ENCODE data around the gene GFRA1. TPM values are rescaled to one million over a fixed set of nuclear protein-coding genes. Genes with fewer than 3 reads are reported as not detected.

GFRA1 gene
- polyA plus RNA-seq, 1 of the 3 experiments (the other 2 are of a cell fraction), result 1.6 TPM

GRCh38 chr10:116015583-116016333 is 257.2 kb downstream of the GFRA1 start:
- no peak for DNase-seq
- Histone ChIP-seq H3K4me1 (ENCODE audit: control insufficient read depth in 1 of 2, insufficient read depth in 2 of 2, low read depth in 1 of 2, low read length in 1 of 2) (peaks cover 0 to 3% of the 10 kb centered on the region in 2 experiments; a peak in 2 of 4 replicates), H3K9me3 (no peaks in the 10 kb centered on the region), H3K36me3 (replicated peaks in 1 of 2; ENCODE audit: control insufficient read depth in 1 of 2, insufficient read depth in 2 of 2, low read length in 1 of 2) (no peaks in the 10 kb centered on the region), H3K9ac (no peak overlapping the region), H3K4me3 (ENCODE audit: low read depth in 2 of 2, low read length in 1 of 2) (no peak overlapping the region), H3K79me2 (ENCODE audit: insufficient read depth) (no peaks in the 10 kb centered on the region), H3K27me3 (ENCODE audit: insufficient read depth) (no peaks in the 10 kb centered on the region), H3K4me2 (no peak overlapping the region), H3K27ac (ENCODE audit: low read depth in 2 of 2, low read length in 1 of 2) (no peak overlapping the region), H3F3A (replicated peaks; ENCODE audit: insufficient read depth) (no peaks in the 10 kb centered on the region), H4K20me1 (ENCODE audit: insufficient read depth) (no peaks in the 10 kb centered on the region), H2AFZ (ENCODE audit: low read depth) (no peak overlapping the region), H3K9me2 (no peaks in the 10 kb centered on the region)
- 16% methylated on average over 7 of the region's 7 CpGs for WGBS (ENCODE audit: low lambda C conversion rate)
- CTCF ChIA-PET, result interaction anchor here (0.9 to 1.5 kb wide), 2 partner anchors 11 to 15 kb away, joined by 3 to 4 read pairs; no protein-coding TSS in a partner anchor
- POLR2A ChIA-PET, result no interaction called here
- TF ChIP-seq TCF12 (IDR thresholded peaks at IDR 0.05) (no peak), GATA2 (CRISPR knock-in tag; IDR thresholded peaks at IDR 0.05) (peak; percentile 33; the same call in 1 of the 2 replicates)

GRCh38 chr10:116014871-116015582 is 258.0 kb downstream of the GFRA1 start:
- no peak overlapping the region for H3K4me2 ChIP-seq
- no peaks in the 10 kb centered on the region for H3F3A ChIP-seq (replicated peaks; ENCODE audit: insufficient read depth)
- H3K79me2 ChIP-seq (ENCODE audit: insufficient read depth), result no peaks in the 10 kb centered on the region
- H3K9ac ChIP-seq, result no peak overlapping the region
- ChIA-PET POLR2A (no interaction called here), CTCF (interaction anchor here (0.9 kb wide), 1 partner anchor 11 kb away, joined by 4 read pairs; no protein-coding TSS in a partner anchor)
- no peaks in the 10 kb centered on the region for H3K9me3 ChIP-seq
- H3K36me3 ChIP-seq (replicated peaks in 1 of 2; ENCODE audit: control insufficient read depth in 1 of 2, insufficient read depth in 2 of 2, low read length in 1 of 2), result no peaks in the 10 kb centered on the region
- H3K27ac ChIP-seq (ENCODE audit: low read depth in 2 of 2, low read length in 1 of 2), result no peak overlapping the region
- no peaks in the 10 kb centered on the region for H3K27me3 ChIP-seq (ENCODE audit: insufficient read depth)
- no peaks in the 10 kb centered on the region for H3K9me2 ChIP-seq
- no peak for DNase-seq
- TF ChIP-seq ZBTB33 (IDR thresholded peaks at IDR 0.05; ENCODE audit: borderline replicate concordance, low read depth) (no peak), MXI1 (IDR thresholded peaks at IDR 0.05; ENCODE audit: low read depth, low read length) (no peak), NRF1 (IDR thresholded peaks at IDR 0.05; ENCODE audit: low read depth, low read length) (no peak), TAF1 (IDR thresholded peaks at IDR 0.05; ENCODE audit: borderline replicate concordance, low read depth, low read length) (no peak), SMC3 (IDR thresholded peaks at IDR 0.05; ENCODE audit: low read depth, low read length) (no peak), MEF2A (IDR thresholded peaks at IDR 0.05; ENCODE audit: borderline replicate concordance, low read depth) (no peak), CHD2 (IDR thresholded peaks at IDR 0.05; ENCODE audit: low read length, partially characterized antibody) (no peak), POLR2AphosphoS5 (IDR thresholded peaks at IDR 0.05; ENCODE audit: low read depth, low read length) (no peak), GATA2 (CRISPR knock-in tag; IDR thresholded peaks at IDR 0.05) (no peak), RXRA (IDR thresholded peaks at IDR 0.05; ENCODE audit: borderline replicate concordance, low read depth) (no peak), TCF12 (IDR thresholded peaks at IDR 0.05) (no peak)
- H2AFZ ChIP-seq (ENCODE audit: low read depth), result no peak overlapping the region
- peaks cover 0 to 3% of the 10 kb centered on the region in 2 experiments; a peak in 2 of 4 replicates for H3K4me1 ChIP-seq (ENCODE audit: control insufficient read depth in 1 of 2, insufficient read depth in 2 of 2, low read depth in 1 of 2, low read length in 1 of 2)
- no peak overlapping the region for H3K4me3 ChIP-seq (ENCODE audit: low read depth in 2 of 2, low read length in 1 of 2)
- WGBS (ENCODE audit: low lambda C conversion rate), result 34% methylated on average over 8 of the region's 8 CpGs
- no peaks in the 10 kb centered on the region for H4K20me1 ChIP-seq (ENCODE audit: insufficient read depth)

Measured in SK-N-SH (cell line).